Stomach (tissue), 4 donors: Measurements from ENCODE around the gene FTO.

Source experiments
- CTCF ChIP-seq, 7 experiments: fragments of 450-650 bp in 4 of 7; fragments of 200-600 bp in 3 of 7; sonication (generic) in 3 of 7; IDR thresholded peaks; one replicate each; pipeline ENCODE4 v1.5.1; 2016 to 2019; ENCODE audit warnings: antibody characterized with exemption in 7 of 7, control low read depth in 2 of 7, mild to moderate bottlenecking in 1 of 7
- EP300 ChIP-seq: sonication (generic); formaldehyde crosslinking; IDR thresholded peaks from one replicate; pipeline ENCODE4 v1.6.1; 2017; ENCODE audit warnings: antibody characterized with exemption
- POLR2A ChIP-seq, 4 donors: fragments of 450-650 bp; IDR thresholded peaks; one replicate each; pipeline ENCODE4 v1.6.1; 2016; ENCODE audit warnings: antibody characterized with exemption in 4 of 4, control low read depth in 2 of 4, mild to moderate bottlenecking in 1 of 4, moderate library complexity in 1 of 4
- POLR2AphosphoS5 ChIP-seq, 3 donors: sonication (generic); formaldehyde crosslinking; IDR thresholded peaks; one replicate each; pipeline ENCODE4 v1.6.1; 2016; ENCODE audit warnings: antibody characterized with exemption in 3 of 3

GRCh38 chr16:53703590-53704444, at the start of gene FTO, which contains the start of gene RPGRIP1L:
- TF ChIP-seq POLR2A (IDR thresholded peaks at IDR 0.05) (no peak), CTCF (IDR thresholded peaks at IDR 0.05) (peak in 5 of 7 experiments; percentile 15 to 48 (median 24)), POLR2AphosphoS5 (IDR thresholded peaks at IDR 0.05) (peak; percentile 62 to 79 (median 71)), EP300 (no peak)
